Kidney epithelial cell (primary cell): ENCODE data around the gene RADIL. TPM values are rescaled to one million over a fixed set of nuclear protein-coding genes. Genes with fewer than 3 reads are reported as not detected.
"Not testable (repeated sequence)": the region's sequence is repeated elsewhere in the genome, so short reads cannot be mapped to it uniquely, and the experiment has no call there.

ENCODE experiments used
- DNase-seq: peaks from one replicate; pipeline ENCODE4 v3.0.0-alpha.2; 2010; ENCODE audit warnings: low read depth
- H3K27me3 ChIP-seq: 2 replicates; pipeline ENCODE4 v1.6.0; 2011; ENCODE audit warnings: low read length; ENCODE audit not compliant: control insufficient read depth, insufficient read depth
- H3K36me3 ChIP-seq: 2 replicates; pipeline ENCODE4 v1.5.1; 2011; ENCODE audit warnings: low read length; ENCODE audit not compliant: control insufficient read depth, insufficient read depth
- H3K4me3 ChIP-seq: 2 replicates; pipeline ENCODE4 v1.5.1; 2011; ENCODE audit warnings: low read depth, mild to moderate bottlenecking, control low read depth, low read length
- CTCF ChIP-seq: IDR thresholded peaks from 2 replicates; pipeline ENCODE4 v1.5.1; 2011; ENCODE audit warnings: mild to moderate bottlenecking, moderate library complexity, low read length, control low read depth, inconsistent platforms; ENCODE audit not compliant: insufficient read depth, poor library complexity, severe bottlenecking
- total RNA-seq: library from RNA; depleted of rRNA; stranded (reverse); fragments of >200 nt; gene quantifications from 2 replicates; pipeline ENCODE4 v1.2.3, GENCODE V29; 2015

RADIL gene
- total RNA-seq, 1 donor from 2014 or later, result 3.5 TPM

GRCh38 chr7:4894482-4894881 lies 11.0 kb upstream of the RADIL start:
- H3K4me3 ChIP-seq, result no peak overlapping the region
- no peak for DNase-seq

GRCh38 chr7:4893929-4894475 lies 10.5 kb upstream of the RADIL start:
- no peak for DNase-seq
- H3K27me3 ChIP-seq, result no peaks in the 10 kb centered on the region
- no peak overlapping the region for H3K4me3 ChIP-seq
- H3K36me3 ChIP-seq, result no peaks in the 10 kb centered on the region
- no peak for TF ChIP-seq CTCF

More at GRCh38 chr7:4894482-4894881, 11.0 kb upstream of the RADIL start:
- Histone ChIP-seq H3K36me3 (no peaks in the 10 kb centered on the region), H3K27me3 (no peaks in the 10 kb centered on the region)
- no peak for TF ChIP-seq CTCF

- not testable (repeated sequence) for H3K27me3 ChIP-seq, H3K4me3 ChIP-seq, H3K36me3 ChIP-seq, DNase-seq
These were observed 9.7 kb upstream of the RADIL start for GRCh38 chr7:4893188-4893587.

GRCh38 chr7:4891522-4891921 lies 8.0 kb upstream of the RADIL start:
- DNase-seq, result not testable (repeated sequence)

GRCh38 chr7:4889682-4890081 lies 6.2 kb upstream of the RADIL start:
- no peak for DNase-seq

More at GRCh38 chr7:4891522-4891921, 8.0 kb upstream of the RADIL start:
- H3K4me3 ChIP-seq, H3K27me3 ChIP-seq, H3K36me3 ChIP-seq: not testable (repeated sequence)

GRCh38 chr7:4888161-4888560 lies 4.6 kb upstream of the RADIL start:
- Histone ChIP-seq H3K4me3 (no peak overlapping the region), H3K36me3 (no peaks in the 10 kb centered on the region), H3K27me3 (peaks cover 7% of the 10 kb centered on the region)
- DNase-seq, result no peak
- TF ChIP-seq CTCF, result no peak

More at GRCh38 chr7:4889682-4890081, 6.2 kb upstream of the RADIL start:
- no peaks in the 10 kb centered on the region for H3K27me3 ChIP-seq
- no peak overlapping the region for H3K4me3 ChIP-seq
- H3K36me3 ChIP-seq, result no peaks in the 10 kb centered on the region
- no peak for TF ChIP-seq CTCF

GRCh38 chr7:4886671-4887070 lies 3.2 kb upstream of the RADIL start:
- Histone ChIP-seq H3K4me3 (no peak overlapping the region), H3K27me3 (peaks cover 20% of the 10 kb centered on the region), H3K36me3 (no peaks in the 10 kb centered on the region)
- no peak for TF ChIP-seq CTCF
- DNase-seq, result no peak
